Panc1 (cell line): ENCODE measurements around the gene SAMD4A. TPM values are rescaled to one million over a fixed set of nuclear protein-coding genes. Genes with fewer than 3 reads are reported as not detected.

Source experiments
- ATAC-seq: fragments of 200-7000 bp; cut with Tn5 transposase; 2 replicates; pipeline ENCODE4 v1.9.1; 2020; ENCODE audit warnings: mild to moderate bottlenecking, moderate library complexity
- BruUV-seq: library from RNA; stranded (reverse); fragments of 400-500 nt; replicated peaks from 2 replicates; lab custom pipeline; 2021; lab: Mats Ljungman, UMichigan
- CTCF ChIA-PET: fragments of 300-600 bp; sonication (Branson Sonifier 250); formaldehyde crosslinking; loops from one replicate; lab custom pipeline; 2022; ENCODE audit warnings: antibody characterized with exemption; lab: Charles Lee
- POLR2A ChIA-PET: fragments of 300-600 bp; sonication (Branson Sonifier 250); formaldehyde crosslinking; loops from one replicate; lab custom pipeline; 2022; ENCODE audit warnings: antibody characterized with exemption; lab: Charles Lee
- DNase-seq: peaks from one replicate; pipeline ENCODE4 v3.0.0-alpha.2; 2010; ENCODE audit warnings: low read depth, low spot score
- H3K27ac ChIP-seq: 2 replicates; pipeline ENCODE4 v1.5.1; 2011; ENCODE audit warnings: mild to moderate bottlenecking, low read length, inconsistent platforms
- H3K27me3 ChIP-seq: fragments of 200-500 bp; sonication (Bioruptor generic); 2 replicates; pipeline ENCODE4 v1.6.0; 2014; ENCODE audit warnings: low read length, inconsistent platforms; ENCODE audit not compliant: control insufficient read depth, insufficient read depth
- H3K36me3 ChIP-seq: fragments of 200-500 bp; sonication (Bioruptor generic); 2 replicates; pipeline ENCODE4 v1.5.1; 2014; ENCODE audit warnings: inconsistent platforms, mild to moderate bottlenecking, low read length, moderate library complexity; ENCODE audit not compliant: control insufficient read depth, insufficient read depth
- H3K4me1 ChIP-seq: 2 replicates; pipeline ENCODE4 v1.5.1; 2011; ENCODE audit warnings: inconsistent platforms, mild to moderate bottlenecking, low read length, moderate library complexity; ENCODE audit not compliant: control insufficient read depth, insufficient read depth
- H3K4me3 ChIP-seq, 2 experiments: 2 replicates each; pipeline ENCODE4 v1.5.1; 2011 to 2012; ENCODE audit warnings: low read depth in 2 of 2, low read length in 2 of 2, mild to moderate bottlenecking in 2 of 2, inconsistent platforms in 1 of 2, moderate library complexity in 1 of 2
- H3K9me3 ChIP-seq: fragments of 200-500 bp; sonication (Bioruptor generic); 2 replicates; pipeline ENCODE4 v1.5.1; 2014; ENCODE audit warnings: low read depth, mild to moderate bottlenecking, inconsistent platforms, low read length, moderate library complexity; ENCODE audit not compliant: control insufficient read depth, insufficient read depth
- SIN3A ChIP-seq: IDR thresholded peaks from 2 replicates; pipeline ENCODE4 v1.6.1; 2012; ENCODE audit warnings: low read depth, mild to moderate bottlenecking, low read length, moderate library complexity, borderline replicate concordance; ENCODE audit not compliant: insufficient read depth
- in situ Hi-C: cut with HindIII; loops from 2 replicates; pipeline ENCODE4 v1.10.0; 2016; ENCODE audit warnings: low sequenced_read_pairs, low pct_unique_long_range_greater_than_20kb
- intact Hi-C: fragments of 100-400 bp; cut with micrococcal nuclease; formaldehyde crosslinking; loops from one replicate; pipeline ENCODE4 v1.10.0; 2022; ENCODE audit not compliant: unreplicated experiment
- total RNA-seq: library from RNA; stranded (reverse); gene quantifications from one replicate; pipeline ENCODE4 v1.2.1, GENCODE V29; 2021; ENCODE audit not compliant: unreplicated experiment
- TF ChIP-seq, protein P1 (sequence below): fragments of 450-650 bp; IDR thresholded peaks from 2 replicates; pipeline ENCODE4 v1.5.1; 2017; ENCODE audit warnings: mild to moderate bottlenecking

Gene SAMD4A
- total RNA-seq, 1 experiment from 2014 or later: 15.2 TPM

DNA sequence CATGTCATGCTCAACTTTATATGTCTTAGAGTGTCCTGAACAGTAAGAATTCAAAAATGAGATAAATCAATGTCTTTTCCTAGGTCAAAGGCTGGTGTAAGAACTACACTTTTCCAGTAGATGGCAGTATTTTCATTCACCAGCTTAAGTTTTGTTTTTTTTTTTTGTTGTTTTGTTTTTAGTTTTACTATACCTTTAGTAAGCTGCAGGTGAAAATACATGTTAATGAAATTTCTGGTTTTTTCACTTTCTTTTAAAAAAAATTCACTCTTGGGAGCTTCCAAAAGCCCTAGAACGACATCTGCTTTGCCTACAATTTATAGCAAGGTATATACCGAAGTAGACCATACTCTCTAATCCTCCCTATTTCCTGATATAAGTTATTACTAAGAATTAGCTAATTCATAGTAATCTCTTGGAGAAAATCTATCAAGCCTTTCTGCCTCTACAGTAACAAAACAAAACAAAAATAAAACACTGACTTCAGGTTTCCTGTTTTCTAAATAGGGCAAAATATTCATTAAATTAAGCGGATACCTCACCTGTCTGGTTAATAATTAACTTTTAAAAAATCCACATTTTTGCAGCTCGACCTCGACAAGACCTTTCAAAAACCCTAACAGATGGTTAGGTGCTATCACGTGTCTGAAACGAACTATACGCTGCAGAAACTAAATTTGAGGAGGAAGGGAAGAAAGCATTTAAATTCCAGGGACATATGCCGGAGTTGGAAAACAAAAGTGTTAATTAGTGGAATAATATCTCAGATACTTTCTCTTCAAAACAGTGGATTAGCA, 2.7 kb upstream of the SAMD4A start:
- H3K9me3 ChIP-seq: no peaks in the 10 kb centered on the region
- DNase-seq (no peak), ATAC-seq (no peak)
- TF ChIP-seq SIN3A: no peak
- TF ChIP-seq, protein P1, sequence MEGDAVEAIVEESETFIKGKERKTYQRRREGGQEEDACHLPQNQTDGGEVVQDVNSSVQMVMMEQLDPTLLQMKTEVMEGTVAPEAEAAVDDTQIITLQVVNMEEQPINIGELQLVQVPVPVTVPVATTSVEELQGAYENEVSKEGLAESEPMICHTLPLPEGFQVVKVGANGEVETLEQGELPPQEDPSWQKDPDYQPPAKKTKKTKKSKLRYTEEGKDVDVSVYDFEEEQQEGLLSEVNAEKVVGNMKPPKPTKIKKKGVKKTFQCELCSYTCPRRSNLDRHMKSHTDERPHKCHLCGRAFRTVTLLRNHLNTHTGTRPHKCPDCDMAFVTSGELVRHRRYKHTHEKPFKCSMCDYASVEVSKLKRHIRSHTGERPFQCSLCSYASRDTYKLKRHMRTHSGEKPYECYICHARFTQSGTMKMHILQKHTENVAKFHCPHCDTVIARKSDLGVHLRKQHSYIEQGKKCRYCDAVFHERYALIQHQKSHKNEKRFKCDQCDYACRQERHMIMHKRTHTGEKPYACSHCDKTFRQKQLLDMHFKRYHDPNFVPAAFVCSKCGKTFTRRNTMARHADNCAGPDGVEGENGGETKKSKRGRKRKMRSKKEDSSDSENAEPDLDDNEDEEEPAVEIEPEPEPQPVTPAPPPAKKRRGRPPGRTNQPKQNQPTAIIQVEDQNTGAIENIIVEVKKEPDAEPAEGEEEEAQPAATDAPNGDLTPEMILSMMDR: peak; percentile 69; the same call in 1 of the 2 replicates
- POLR2A ChIA-PET: interaction anchor here (1.0 kb wide), 1 partner anchor 87 kb away, joined by 3 read pairs; no protein-coding TSS in a partner anchor
- H3K4me3 ChIP-seq: peak overlapping the region; percentile 64 to 79
- intact Hi-C loops: loop anchor here (1.0 to 10.0 kb wide), 3 partner anchors 210 to 331 kb away; no protein-coding TSS in a partner anchor
- no peaks in the 10 kb centered on the region for H3K36me3 ChIP-seq
- CTCF ChIA-PET: interaction anchor here (0.6 to 1.7 kb wide), 6 partner anchors 79 to 241 kb away, joined by 3 to 17 read pairs (median 4); no protein-coding TSS in a partner anchor
- no peak overlapping the region for H3K27ac ChIP-seq
- H3K27me3 ChIP-seq: no peaks in the 10 kb centered on the region
- H3K4me1 ChIP-seq: peaks cover 8% of the 10 kb centered on the region
- BruUV-seq: TSS peak; percentile 85
- in situ Hi-C loops: no loop called here

DNA sequence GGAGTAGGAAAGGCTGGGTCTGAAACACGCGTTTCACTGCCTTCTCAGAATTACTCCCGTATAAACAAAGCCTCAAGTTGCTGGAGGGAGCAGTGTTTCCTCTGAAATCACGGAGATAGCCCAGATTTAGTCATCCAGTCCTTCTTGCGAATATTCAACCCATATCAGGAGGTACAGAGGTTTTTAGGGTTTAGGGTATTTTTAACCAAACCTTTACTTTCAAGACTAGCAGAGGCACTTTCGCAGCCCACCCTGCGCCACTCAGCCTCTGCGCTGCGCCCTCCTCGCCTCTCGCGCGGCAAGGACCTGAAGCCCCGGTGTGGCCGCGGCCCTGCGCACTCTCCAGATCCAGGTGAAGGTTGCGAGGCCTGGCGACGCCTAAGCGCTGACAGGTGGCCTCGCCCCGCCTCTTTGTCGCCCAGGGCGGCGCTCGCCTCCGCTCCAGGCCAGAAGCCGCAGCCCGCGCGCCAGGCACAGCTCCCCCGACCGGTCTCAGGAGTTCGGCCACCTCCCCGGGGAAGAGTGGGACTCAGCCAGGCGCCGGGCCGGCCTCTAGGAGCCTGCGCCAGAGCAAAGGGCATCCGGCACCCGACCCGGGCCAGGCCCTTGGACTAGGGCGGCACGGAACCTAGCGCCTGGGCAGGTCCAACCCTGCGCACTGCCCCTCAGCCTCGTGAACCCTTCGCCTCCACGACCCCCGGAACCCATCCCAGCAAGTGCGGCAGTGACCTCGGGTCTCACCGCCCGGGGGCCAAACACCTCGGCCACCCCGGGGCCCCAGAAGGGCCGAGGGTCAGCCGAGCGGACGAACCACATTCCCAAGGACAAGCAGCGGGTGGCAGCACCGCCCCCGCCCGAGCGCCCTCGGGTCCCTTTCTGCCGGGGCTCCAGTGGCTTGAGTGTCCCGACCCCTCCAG, 1.8 kb upstream of the SAMD4A start:
- intact Hi-C loops: loop anchor here (1.0 to 10.0 kb wide), 4 partner anchors 72 to 330 kb away; no protein-coding TSS in a partner anchor
- peak overlapping the region; percentile 48; the same call in 1 of the 2 replicates for H3K27ac ChIP-seq
- peaks cover 16% of the 10 kb centered on the region for H3K4me1 ChIP-seq
- ChIA-PET CTCF (interaction anchor here (1.4 to 1.7 kb wide), 2 partner anchors 209 to 241 kb away, joined by 8 to 17 read pairs; no protein-coding TSS in a partner anchor), POLR2A (interaction anchor here (0.6 to 1.0 kb wide), 3 partner anchors 86 to 352 kb away, joined by 3 to 11 read pairs (median 5); no protein-coding TSS in a partner anchor)
- in situ Hi-C loops: no loop called here
- no peak; the same call in 1 of the 2 replicates for TF ChIP-seq SIN3A
- TF ChIP-seq, protein P1: peak; percentile 45
- peak; percentile 67 for ATAC-seq
- no peaks in the 10 kb centered on the region for H3K9me3 ChIP-seq
- H3K4me3 ChIP-seq: peak overlapping the region; percentile 64 to 79
- BruUV-seq: no TSS peak
- no peaks in the 10 kb centered on the region for H3K27me3 ChIP-seq
- H3K36me3 ChIP-seq: no peaks in the 10 kb centered on the region
- no peak for DNase-seq
